T-helper 2 cell treated with Interferon-gamma antibody and Interleukin-4, amounts not matched to agents 5 μg/mL and 100 μg/mL, for 36 hours (primary cell): ENCODE results near the gene ITLN2.
"Not testable (repeated sequence)": the region's sequence is repeated elsewhere in the genome, so short reads cannot be mapped to it uniquely, and the experiment has no call there.

ENCODE experiments used
- DNase-seq: peaks from one replicate; pipeline ENCODE4 v3.0.0; 2021; ENCODE audit warnings: low spot score
- H3K27ac Mint-ChIP-seq: one replicate; pipeline ENCODE4 v1.8.0; 2021; ENCODE audit warnings: mild to moderate bottlenecking, mixed read lengths
- H3K27me3 Mint-ChIP-seq: one replicate; pipeline ENCODE4 v1.8.0; 2021; ENCODE audit warnings: low read depth, mixed read lengths
- H3K36me3 Mint-ChIP-seq: one replicate; pipeline ENCODE4 v1.8.0; 2021; ENCODE audit warnings: low read depth, mixed read lengths
- H3K4me1 Mint-ChIP-seq: one replicate; pipeline ENCODE4 v1.8.0; 2021; ENCODE audit warnings: low read depth, mixed read lengths
- H3K4me3 Mint-ChIP-seq: one replicate; pipeline ENCODE4 v1.8.0; 2022; ENCODE audit warnings: mild to moderate bottlenecking, moderate library complexity, mixed read lengths
- H3K9me3 Mint-ChIP-seq: one replicate; pipeline ENCODE4 v1.8.0; 2021; ENCODE audit warnings: mixed read lengths

Gene ITLN2

DNA sequence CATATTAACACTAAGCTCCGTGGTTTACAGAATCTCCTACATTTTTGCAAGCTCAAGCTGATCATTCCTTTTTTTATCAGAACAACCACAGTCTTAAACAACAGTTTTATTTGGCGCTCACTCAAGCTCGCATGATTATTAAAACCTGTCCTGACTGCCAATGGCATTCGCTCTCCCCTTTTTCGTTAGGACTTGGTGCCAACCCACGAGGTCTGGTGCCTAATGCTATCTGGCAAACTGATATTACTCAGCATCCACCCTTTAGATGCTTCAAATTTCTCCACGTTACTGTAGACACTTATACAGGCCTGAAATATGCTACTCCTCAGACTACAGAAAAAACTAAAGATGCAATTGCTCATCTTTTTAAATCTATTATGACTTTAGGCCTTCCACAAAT, 46.6 kb downstream of the ITLN2 start:
- Mint-ChIP-seq H3K27me3 (peaks cover 11% of the 10 kb centered on the region), H3K27ac (no peak overlapping the region), H3K4me1 (no peaks in the 10 kb centered on the region), H3K9me3 (no peaks in the 10 kb centered on the region), H3K4me3 (no peak overlapping the region), H3K36me3 (no peaks in the 10 kb centered on the region)
- DNase-seq: no peak

GRCh38 chr1:160905617-160905989, 49.0 kb downstream of the ITLN2 start:
- Mint-ChIP-seq H3K27me3 (peaks cover 20% of the 10 kb centered on the region), H3K36me3 (no peaks in the 10 kb centered on the region), H3K27ac (no peak overlapping the region), H3K4me3 (no peak overlapping the region), H3K4me1 (no peaks in the 10 kb centered on the region), H3K9me3 (no peaks in the 10 kb centered on the region)
- no peak for DNase-seq

- H3K4me3 Mint-ChIP-seq: no peak overlapping the region
- no peak for DNase-seq
- H3K4me1 Mint-ChIP-seq: no peaks in the 10 kb centered on the region
- H3K36me3 Mint-ChIP-seq: no peaks in the 10 kb centered on the region
- H3K9me3 Mint-ChIP-seq: no peaks in the 10 kb centered on the region
- peaks cover 21% of the 10 kb centered on the region for H3K27me3 Mint-ChIP-seq
- no peak overlapping the region for H3K27ac Mint-ChIP-seq
Measured at GRCh38 chr1:160904783-160905616, 49.6 kb downstream of the ITLN2 start.

- H3K4me3 Mint-ChIP-seq, H3K4me1 Mint-ChIP-seq, H3K27ac Mint-ChIP-seq, H3K9me3 Mint-ChIP-seq, H3K36me3 Mint-ChIP-seq, DNase-seq: not testable (repeated sequence)
- H3K27me3 Mint-ChIP-seq: peaks cover 39% of the 10 kb centered on the region
Measured at GRCh38 chr1:160902251-160902650, 52.4 kb downstream of the ITLN2 start.

- Mint-ChIP-seq H3K27ac (no peak overlapping the region), H3K27me3 (peaks cover 42% of the 10 kb centered on the region), H3K4me3 (no peak overlapping the region), H3K36me3 (no peaks in the 10 kb centered on the region), H3K4me1 (no peaks in the 10 kb centered on the region), H3K9me3 (no peaks in the 10 kb centered on the region)
- no peak for DNase-seq
Measured at GRCh38 chr1:160901768-160902167, 52.8 kb downstream of the ITLN2 start.

DNA sequence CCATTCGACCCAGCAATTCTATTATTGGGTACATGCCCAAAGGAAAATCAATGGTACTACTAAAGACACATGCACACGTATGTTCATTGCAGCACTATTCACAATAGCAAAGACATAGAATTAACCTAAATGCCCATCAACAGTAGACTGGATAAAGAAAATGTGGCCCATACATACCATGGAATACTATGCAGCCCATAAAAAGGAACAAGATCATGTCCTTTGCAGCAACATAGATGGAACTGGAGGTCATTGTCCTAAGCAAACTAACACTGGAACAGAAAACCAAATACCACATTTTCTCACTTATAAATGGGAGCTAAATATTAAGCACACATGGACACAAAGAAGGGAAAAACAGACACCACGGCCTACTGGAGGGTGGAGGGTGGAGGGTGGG, 53.9 kb downstream of the ITLN2 start:
- peaks cover 52% of the 10 kb centered on the region for H3K27me3 Mint-ChIP-seq
- not testable (repeated sequence) for DNase-seq, H3K4me3 Mint-ChIP-seq, H3K36me3 Mint-ChIP-seq, H3K9me3 Mint-ChIP-seq, H3K27ac Mint-ChIP-seq, H3K4me1 Mint-ChIP-seq
